Keratinocyte (primary cell): Measurements from ENCODE around the gene CECR2.

Experiments
- CTCF ChIP-seq, 3 experiments: IDR thresholded peaks in 1 of 3; conservative IDR thresholded peaks in 1 of 3; optimal IDR thresholded peaks in 1 of 3; 2 replicates in 2 of 3; 3 replicates in 1 of 3; pipeline versions ENCODE3 to v1.5.1; 2011; ENCODE audit warnings: low read length in 3 of 3, mild to moderate bottlenecking in 3 of 3, moderate library complexity in 2 of 3, control low read depth in 1 of 3, inconsistent platforms in 1 of 3; ENCODE audit not compliant: insufficient read depth in 2 of 3; ENCODE audit errors: extremely low read depth in 1 of 3
- EZH2 ChIP-seq: IDR thresholded peaks from one replicate; pipeline ENCODE4 v1.6.1; 2012; ENCODE audit warnings: inconsistent platforms, mild to moderate bottlenecking, low read length, moderate library complexity

DNA sequence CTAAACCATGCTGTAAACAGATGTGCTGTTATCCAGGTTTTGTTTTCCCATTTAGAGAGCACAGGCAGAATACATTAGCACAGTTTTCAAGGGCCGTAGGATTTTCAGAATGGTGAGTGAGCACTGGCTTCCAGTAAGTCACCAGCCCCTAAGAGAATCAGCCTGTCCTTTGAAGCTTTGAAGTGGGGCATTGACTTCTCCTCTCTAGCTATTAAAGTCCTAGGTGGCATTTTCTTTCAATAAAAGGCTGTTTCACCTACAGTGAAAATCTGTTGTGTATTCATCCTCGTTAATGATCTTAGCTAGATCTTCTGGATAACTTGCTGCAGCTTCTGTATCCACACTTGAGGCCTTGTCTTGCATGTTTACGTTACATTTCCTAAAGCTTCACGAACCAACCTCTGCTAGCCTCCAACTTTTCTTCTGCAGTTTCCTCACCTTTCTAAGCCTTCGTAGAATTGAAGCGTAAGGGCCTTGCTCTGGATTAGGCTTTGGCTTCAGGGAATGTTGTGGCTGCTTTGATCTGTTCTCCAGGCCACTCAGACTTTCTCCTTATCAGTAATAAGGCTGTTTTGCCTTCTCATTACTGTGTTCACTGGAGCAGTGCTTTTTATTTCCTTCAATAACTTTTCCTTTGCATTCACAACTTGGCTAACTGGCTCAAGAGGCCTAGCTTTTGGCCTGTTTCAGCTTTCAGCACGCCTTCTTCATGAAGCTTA is 15.5 kb downstream of the CECR2 start:
- TF ChIP-seq CTCF (optimal IDR thresholded peaks at IDR 0.05 in 1 of 3, IDR thresholded peaks at IDR 0.05 in 1 of 3, conservative IDR thresholded peaks at IDR 0.05 in 1 of 3; ENCODE audit: extremely low read depth in 1 of 3, insufficient read depth in 2 of 3, low read length in 3 of 3) = no peak
- TF ChIP-seq EZH2 = no peak
